HG02885 (cell line): Measurements from ENCODE around the gene ZCCHC14.
"Not testable (repeated sequence)": the region's sequence is repeated elsewhere in the genome, so short reads cannot be mapped to it uniquely, and the experiment has no call there.

Source experiments
- ATAC-seq: cut with Tn5 transposase; IDR thresholded peaks from one replicate; pipeline ENCODE4 v1.9.1; 2021; ENCODE audit warnings: mild to moderate bottlenecking; ENCODE audit not compliant: unreplicated experiment, poor library complexity

Gene ZCCHC14

DNA sequence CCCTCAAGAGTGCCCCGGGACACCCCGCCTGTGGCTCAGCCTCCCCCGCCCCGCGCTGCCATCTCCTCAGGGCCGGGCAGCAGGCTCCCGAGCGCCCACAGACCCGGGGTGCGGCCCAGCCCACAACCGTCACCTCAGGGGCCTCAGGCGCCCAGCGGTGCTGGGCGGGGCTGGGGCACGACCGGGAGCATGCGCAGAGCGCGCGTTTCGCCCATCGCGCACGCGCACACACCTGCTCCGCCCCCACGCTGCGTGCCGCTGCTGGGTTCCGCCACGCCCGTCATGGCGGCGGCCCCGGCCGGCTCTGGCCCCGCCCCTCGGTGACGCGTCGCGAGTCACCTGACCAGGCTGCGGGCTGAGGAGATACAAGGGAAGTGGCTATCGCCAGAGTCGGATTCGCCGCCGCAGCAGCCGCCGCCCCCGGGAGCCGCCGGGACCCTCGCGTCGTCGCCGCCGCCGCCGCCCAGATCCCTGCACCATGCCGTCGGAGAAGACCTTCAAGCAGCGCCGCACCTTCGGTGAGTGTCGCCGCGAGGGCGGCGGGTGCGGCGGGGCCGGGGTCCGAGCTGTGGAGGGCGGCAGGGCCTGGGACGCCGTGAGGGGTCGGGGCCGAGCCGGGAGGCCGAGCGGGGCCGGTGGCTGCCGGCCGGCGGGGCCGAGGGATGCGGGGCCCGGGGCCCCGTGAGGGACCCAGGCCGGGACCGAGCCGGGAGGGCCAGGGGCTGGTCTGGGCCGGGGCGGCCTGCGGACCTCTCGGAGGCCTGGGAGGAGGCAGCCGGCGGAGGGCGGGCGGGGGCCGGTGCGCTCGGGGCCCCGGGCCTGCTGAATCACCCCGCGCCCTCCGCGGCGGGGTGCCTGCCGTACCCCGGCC lies 100.6 kb downstream of the ZCCHC14 start, which contains the start of gene MAP1LC3B:
MAP1LC3B (plus strand) TSS at position 387 of the 871 bp plus-strand sequence; CDS start at position 479, 92 bp downstream.
- ATAC-seq, result peak; percentile 68

DNA sequence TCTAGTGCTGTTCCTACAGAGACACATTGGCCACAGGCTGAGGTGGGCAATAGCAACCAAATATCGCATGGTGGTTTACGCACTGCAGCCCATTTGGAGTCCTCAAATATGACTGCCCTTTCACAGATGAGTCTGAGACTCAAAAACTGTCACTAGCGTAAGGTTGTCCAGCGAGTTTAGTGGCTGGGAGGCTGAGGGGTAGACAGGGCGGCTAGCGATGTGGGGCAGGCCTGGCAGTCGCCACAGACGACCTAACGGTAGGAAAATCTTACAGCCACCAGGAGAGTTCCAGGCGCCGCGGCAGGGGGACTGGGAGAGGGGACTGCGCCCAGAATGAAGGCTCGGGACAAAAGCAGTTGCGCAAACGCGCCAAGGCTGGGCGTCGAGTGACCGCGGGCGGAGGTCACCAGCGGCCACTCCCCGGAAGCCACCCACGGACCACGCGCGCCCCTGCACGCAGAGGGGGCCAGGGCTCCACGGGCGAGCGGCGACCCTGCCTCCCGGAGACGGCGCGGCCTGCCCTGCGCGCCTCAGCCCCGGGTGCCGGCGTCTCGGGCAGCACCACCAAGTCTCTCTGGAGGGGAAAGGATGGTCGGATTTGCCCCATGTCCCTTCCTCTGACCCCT lies 101.4 kb downstream of the ZCCHC14 start:
- no peak for ATAC-seq

DNA sequence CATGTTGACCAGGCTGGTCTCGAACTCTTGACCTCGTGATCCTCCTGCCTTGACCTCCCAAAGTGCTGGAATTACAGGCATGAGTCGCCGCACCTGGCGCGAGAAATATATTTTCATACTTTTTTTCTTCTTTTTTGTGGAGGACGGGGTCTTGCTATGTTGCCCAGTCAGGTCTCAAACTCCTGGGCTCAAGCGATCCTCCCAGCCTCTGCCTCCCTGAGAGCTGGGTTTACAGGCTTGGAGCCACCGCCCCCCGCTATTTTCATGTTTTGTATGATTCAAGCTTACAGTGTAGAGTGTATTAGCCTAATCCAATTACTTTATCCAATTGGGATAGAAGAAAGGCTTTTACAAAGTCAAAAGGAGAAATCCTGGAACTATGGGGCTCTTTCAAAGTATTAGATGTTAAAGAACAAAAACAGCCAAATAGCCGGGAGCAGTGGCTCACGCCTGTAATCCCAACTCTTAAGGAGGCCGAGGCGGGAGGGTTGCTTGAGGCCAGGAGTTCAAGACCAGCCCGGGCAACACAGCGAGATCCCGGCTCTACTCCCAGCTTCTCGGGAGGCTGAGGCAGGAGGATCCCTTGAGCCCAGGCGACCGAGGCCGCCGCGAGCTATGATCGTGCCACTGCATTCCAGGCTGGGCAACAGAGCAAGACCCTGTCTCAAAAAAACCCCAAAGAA lies 102.0 kb downstream of the ZCCHC14 start:
- no peak for ATAC-seq

DNA sequence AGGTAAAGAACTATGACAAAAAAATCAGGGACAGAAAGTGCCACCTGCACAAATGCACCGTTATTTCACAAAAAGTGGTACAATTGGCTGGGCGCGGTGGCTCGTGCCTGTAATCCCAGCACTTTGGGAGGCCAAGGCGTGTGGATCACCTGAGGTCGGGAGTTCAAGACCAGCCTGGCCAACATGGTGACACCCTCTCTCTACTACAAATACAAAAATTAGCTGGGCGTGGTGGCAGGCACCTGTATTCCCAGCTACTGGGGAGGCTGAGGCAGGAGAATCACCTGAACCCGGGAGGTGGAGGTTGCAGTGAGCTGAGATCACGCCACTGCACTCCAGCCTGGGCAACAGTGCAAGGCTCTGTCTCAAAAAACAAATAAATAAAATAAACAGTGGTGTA lies 102.9 kb downstream of the ZCCHC14 start:
- not testable (repeated sequence) for ATAC-seq

DNA sequence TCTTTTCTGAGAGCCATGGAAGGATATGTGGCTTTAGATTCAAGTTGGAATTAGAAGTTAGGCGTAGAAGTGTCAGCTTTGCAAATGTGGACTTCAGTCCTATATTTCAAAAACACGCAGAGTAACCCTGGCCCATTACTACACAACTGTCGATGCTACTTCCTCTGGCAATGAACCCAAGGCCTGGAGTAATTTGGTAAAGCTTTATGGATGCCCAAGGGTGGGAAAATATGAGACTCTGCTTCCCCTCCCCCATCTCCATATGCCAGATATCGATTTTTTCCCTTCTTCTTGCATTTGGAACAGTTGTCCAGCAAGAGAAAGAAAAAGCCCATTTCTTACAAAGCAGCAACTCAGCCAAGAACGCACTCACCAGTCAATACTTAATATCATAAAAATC lies 103.6 kb downstream of the ZCCHC14 start:
- no peak for ATAC-seq

DNA sequence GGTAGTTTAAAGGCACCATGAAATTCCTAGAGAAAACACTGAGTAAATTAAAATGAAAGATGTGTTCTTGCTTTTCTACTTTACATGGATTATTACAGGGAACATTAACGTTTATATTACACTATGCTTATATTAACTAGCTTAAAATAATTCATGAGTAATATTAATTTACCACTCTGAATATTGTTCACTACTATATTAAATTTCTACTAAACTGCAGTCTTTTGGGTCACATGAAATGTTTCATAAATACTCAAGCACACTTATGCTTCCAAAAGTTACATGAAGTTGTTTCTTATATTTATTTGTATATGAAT lies 104.0 kb downstream of the ZCCHC14 start:
- no peak for ATAC-seq

DNA sequence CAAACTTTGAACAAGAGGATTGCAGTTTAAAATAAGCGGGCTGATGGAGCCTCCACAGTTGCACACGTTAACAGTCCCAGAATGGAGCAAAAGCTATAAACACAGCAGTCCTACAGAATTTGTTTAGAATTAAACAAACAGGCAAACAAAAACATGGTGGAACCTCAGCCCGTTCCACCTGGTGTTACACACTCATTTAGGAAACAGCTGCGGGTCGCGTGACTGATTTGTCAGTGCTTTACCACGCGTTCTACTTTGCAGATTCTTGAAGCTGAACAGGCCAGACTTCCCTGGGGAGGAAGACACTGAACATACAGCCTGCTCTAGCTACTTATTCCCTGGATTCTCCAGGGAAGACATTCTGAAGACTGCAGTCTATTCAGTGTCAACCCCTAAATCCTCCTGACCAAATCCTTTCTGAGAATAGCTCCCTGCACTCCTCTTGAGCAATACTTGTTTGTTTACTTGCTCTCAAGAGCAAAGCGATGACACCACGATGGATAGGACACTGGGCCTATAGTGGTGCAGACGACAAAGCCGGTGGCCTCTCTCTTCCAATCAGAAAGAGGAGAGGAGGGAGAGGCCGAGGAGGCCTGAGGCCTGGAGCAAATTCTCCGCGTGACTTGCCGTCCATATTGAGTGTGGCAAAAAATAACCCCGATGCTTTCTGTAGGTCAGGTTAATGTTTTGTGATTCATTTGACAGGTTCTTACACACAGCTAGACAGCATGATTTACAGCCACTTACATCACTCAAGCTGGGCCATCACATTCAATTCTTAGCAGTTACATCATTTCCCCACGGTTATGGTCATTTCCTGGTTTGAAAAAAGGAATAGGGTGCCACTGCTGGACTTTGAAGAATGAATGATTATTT lies 104.6 kb downstream of the ZCCHC14 start:
- peak; percentile 50 for ATAC-seq

DNA sequence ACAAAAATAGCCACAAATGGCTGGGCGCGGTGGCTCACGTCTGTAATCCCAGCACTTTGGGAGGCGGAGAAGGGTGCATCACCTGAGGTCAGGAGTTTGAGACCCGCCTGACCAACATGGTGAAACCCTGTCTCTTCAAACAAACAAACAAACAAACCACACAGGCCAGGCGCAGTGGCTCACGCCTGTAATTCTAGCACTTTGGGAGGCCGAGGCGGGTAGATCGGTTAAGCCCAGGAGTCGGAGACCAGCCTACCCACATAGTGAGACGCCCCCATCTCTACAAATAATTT lies 108.0 kb downstream of the ZCCHC14 start:
- not testable (repeated sequence) for ATAC-seq

DNA sequence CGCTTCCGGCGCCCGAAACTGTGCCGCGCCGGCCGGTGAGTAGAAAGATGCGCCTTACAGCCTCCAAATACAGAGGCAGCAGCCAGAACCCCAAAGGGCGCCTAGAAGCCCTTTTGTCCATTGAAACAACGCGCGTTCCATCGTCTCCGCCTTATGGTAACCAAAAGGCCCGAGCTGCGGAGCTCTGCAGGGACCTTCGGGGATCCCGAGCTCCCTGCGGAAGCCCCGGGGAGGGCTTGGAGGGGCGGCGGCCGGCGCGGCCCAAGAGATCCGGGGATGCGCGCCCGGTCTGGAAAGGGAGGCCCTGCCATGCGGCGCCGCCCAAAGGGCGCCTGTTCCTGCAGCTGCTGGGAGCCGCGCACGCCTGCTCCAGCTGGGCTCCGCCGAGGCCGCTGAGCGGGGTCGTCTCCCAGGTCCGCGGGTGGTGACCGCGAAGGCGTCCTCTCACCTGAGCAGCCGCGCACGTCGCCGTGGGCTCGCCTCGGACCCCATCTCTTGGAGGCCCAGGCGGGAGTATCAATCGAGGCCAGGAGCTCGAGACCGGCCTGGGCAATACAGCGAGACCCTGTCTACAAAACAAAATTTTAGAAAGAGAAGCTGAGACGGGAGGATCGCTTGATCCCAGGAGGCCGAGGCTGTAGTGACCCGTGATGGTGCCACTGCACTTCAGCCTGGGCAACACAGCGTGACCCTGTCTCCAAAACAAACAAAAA lies 108.5 kb downstream of the ZCCHC14 start:
- ATAC-seq, result peak; percentile 3

DNA sequence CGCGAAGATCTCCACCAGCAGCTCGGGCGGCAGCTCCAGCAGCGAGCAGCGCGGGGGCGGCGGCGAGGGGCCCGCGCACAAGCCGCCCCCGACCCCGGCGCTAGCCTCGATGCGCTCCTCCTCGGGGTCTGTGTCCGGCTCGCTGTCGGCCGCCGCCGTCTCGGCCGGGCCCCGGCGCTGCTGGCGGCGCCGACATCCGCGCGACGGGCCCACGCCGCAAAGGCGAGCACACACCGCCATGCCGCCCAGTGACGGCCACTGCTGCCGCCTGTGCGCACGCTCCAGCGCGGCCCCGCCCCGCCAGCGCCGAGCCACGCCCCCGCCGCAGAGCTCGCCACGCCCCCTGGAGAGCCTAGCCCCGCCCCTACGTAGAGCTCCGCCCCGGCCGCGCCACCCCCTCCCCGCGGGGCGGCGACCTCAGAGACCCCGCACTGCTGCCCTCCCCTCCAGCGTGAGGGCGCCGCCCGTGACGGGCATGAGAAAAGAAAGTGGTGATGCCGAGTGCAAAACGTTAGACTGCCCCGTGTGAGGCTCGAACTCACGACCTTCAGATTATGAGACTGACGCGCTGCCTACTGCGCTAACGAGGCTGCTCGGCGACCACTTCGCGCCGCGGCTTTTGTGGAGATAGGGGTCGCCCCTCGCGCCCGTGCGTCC lies 109.2 kb downstream of the ZCCHC14 start, which contains the start of gene FBXO31:
FBXO31 (minus strand) TSS at position 272 of the 657 bp plus-strand sequence; CDS start at position 240, 32 bp downstream.
- ATAC-seq, result peak; percentile 53

DNA sequence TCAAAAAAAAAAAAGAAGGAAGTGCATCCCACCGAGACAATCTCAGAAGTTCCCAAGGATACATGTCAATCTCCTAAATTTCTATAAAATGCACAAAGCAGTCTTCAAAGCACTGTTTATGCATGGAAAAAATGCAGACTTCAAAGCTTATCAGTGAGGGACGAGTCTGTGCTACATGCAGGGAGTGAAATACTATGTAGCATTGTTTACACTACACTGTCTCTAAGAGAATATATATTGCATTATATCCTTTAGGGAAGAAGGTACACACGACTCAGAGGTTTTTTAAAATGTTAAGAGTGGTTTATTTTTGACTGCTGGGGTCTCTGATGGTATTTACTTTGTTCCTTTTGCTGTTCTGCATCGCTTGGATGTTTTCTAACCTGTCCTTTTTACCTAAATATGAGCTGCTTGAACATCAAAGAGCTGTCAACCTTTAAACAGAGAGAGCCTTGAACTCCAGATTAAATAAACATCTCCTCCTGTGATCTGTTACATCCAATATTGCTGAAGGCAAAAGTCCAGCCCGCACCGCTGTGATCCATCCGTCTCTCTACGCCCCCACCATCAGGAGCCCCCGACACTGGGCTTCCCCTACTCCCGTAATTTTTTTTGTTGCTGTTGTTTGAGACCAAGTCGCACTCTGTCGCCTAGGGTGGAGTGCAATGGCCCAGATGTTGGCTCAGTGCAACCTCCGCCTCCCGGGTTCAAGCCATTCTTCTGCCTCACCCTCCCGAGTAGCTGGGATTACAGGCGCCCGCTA lies 110.6 kb downstream of the ZCCHC14 start:
- ATAC-seq, result no peak

DNA sequence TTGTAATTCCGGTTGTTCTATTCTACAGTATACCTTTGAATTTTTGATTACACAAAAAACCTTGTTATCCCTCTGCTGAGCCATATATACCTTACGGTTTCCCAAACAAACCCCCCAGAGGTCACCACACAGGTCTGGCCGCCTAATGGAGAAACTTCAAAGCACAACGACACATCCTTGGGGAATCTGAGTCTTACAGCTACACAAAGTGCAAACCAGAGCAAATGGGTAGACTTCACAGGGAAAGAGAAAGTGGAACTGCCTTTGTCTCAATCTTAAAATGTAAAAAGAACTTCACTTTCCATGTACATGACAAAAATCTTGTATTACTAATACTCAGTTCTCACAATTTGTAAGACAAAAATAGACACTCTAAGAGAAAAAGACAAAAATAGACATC lies 111.9 kb downstream of the ZCCHC14 start:
- ATAC-seq, result no peak

DNA sequence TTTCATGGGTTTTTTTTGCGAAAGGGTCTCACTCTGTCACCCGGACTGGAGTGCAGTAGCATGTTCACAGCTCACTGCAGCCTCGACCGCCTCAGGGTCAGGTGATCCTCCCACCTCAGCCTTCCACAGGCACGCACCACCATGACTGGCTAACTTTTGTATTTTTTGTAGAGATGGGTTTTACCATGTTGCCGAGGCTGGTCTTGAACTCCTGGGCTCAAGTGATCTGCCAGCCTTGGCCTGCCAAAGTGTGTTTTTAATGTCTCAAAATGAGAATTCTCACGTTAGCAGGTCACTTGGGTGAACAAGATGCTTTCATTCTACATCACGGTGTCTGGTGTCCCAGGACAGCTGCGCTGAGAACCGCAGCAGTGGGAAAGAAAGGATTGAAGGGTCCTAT lies 112.4 kb downstream of the ZCCHC14 start:
- ATAC-seq, result no peak

DNA sequence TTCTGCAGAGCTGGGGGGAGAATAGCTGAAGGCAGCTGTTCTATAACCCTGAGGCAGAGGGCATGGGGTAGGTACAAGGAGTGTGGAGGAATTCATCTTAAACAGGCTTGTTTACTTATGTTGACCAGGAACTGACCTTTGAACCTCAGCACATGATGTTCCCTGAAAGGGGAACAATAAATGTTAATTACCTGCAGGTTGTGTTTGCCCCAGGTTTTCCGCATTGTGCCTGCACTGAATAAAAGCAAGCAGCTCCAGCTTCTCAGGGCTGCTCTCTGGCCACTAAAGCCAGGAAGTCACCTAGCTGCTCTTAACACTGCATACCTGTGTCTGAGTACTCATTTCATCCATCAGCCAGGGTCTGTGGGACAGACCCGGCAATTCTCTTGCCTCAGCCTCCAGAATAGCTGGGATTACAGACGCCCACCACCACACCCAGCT lies 113.5 kb downstream of the ZCCHC14 start:
- not testable (repeated sequence) for ATAC-seq

DNA sequence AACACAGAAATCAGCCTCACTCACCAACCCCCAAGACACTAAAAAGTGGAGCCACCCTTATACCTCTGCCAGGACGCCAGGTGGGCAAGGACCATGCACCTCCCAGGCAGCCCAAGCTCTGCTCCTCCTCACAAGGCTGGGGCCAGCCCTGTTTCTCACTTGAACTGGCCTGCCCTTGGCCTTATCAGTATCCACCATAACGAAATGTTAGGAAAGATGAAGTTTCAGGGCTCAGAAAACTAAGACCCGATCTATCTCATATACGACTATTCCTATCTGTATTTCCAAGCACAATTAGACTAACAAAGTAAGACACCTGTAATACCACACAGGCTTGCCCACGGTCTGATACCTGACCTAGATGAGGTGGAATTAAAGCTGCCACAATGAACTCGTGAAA lies 116.2 kb downstream of the ZCCHC14 start:
- ATAC-seq, result no peak

DNA sequence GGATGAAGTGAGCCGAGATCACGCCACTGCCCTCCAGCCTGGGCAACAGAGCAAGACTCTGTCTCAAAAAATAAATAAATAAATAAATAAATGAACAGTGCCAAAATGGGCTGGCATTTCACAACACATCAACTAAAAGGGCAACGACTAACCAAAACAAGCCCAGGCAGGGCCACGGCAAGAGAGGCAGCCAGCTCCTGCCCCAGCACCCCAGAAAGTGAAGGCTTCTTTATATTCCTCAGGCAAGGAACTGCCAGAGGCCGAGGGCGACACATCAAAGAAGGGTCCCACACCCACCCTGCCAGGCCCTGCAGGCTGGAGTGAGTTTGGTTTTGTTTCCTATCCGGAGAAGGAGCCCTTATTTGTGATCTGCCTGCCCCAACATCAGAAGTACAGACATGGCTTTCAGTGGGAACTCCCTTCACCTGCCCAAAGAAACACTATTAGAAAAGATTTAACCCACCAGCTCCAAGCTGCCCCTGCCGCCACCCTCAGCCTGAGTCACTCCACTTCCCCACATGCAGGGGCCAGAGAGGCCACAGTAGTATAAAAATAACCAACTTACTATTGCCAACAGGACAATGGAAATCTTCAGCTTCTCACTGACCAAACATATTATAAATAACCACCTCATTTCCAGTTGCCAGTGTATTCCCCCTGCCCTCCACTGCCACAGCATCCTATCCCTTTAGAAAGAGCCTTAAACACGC lies 117.2 kb downstream of the ZCCHC14 start:
- no peak for ATAC-seq

DNA sequence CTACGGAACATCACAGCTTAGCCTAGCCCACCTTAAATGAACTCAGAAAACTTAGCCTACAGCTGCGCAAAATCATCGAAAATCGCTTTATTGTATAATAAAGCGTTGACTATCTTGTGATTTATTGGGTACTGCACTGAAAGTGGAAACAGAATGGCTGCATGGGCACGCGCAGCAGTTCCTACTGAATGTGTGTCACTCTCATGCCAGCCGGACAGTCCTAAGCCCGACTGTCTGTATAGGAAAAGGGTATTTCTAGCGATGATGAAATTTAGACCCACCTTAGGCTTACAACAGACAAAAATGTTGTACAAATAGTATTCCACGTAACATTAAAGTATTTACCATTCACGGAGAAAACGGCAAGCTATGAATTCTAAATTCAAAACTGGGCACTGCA lies 118.5 kb downstream of the ZCCHC14 start:
- no peak for ATAC-seq

DNA sequence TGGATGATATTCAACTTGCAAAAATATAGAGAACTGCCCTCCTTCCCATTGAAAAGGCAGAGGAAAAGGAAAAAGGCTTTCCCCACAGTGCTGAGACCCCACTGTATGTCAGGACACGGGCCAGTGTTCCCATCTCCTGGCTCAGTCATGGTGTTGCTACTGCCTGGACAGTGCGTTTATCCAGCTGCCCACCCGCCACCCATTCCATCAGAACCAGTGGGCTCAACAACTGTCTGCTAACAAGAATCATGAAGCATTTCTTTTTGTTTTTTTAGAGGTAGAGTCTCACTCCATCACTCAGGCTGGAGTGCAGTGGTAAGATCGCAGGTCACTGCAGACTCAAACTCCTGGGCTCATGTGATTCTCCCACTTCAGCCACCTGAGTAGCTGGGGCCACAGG lies 120.5 kb downstream of the ZCCHC14 start:
- ATAC-seq, result no peak
